Body of pancreas (tissue), 4 donors: ENCODE results near the gene PDCD4. TPM values are rescaled to one million over a fixed set of nuclear protein-coding genes. Genes with fewer than 3 reads are reported as not detected.

Experiments used
- ATAC-seq: fragments of 150-250 bp; one replicate; pipeline ENCODE4 v1.9.1; 2016
- DNase-seq, 4 donors: peaks; one replicate each; pipeline ENCODE4 v3.0.0-alpha.2; 2019
- H3K27ac ChIP-seq, 4 donors: fragments of 200-600 bp; sonication (generic); 1 replicate in 3 of 4; 2 replicates in 1 of 4; pipeline versions ENCODE4 v1.5.1 to v1.6.1; 2016 to 2019; ENCODE audit warnings: mild to moderate bottlenecking in 1 of 4, mixed read lengths in 1 of 4, moderate library complexity in 1 of 4
- H3K27me3 ChIP-seq, 2 donors: fragments of 200-600 bp; sonication (generic); one replicate each; pipeline ENCODE4 v1.6.0; 2016; ENCODE audit warnings: mild to moderate bottlenecking in 1 of 2
- H3K36me3 ChIP-seq, 2 donors: fragments of 200-600 bp; sonication (generic); replicated peaks in 1 of 2; 2 replicates each; pipeline ENCODE4 v1.5.1; 2016; ENCODE audit warnings: low read depth in 2 of 2; ENCODE audit not compliant: insufficient read depth in 1 of 2
- H3K4me1 ChIP-seq: fragments of 200-600 bp; sonication (generic); one replicate; pipeline ENCODE4 v1.6.0; 2016
- H3K4me3 ChIP-seq, 2 donors: fragments of 200-600 bp; sonication (generic); 1 replicate in 1 of 2; 2 replicates in 1 of 2; pipeline ENCODE4 v1.5.1; 2016 to 2019
- H3K9me3 ChIP-seq, 3 donors: fragments of 200-600 bp; sonication (generic); 1 replicate in 2 of 3; 2 replicates in 1 of 3; pipeline ENCODE4 v1.5.1; 2016
- CTCF ChIP-seq, 7 experiments: fragments of 450-650 bp in 4 of 7; fragments of 200-600 bp in 3 of 7; sonication (generic) in 3 of 7; IDR thresholded peaks; one replicate each; pipeline ENCODE4 v1.5.1; 2016 to 2019; ENCODE audit warnings: antibody characterized with exemption in 7 of 7
- POLR2A ChIP-seq, 3 donors: fragments of 450-650 bp; IDR thresholded peaks; one replicate each; pipeline ENCODE4 v1.6.1; 2016; ENCODE audit warnings: antibody characterized with exemption in 3 of 3, mild to moderate bottlenecking in 2 of 3
- WGBS, 2 donors: methylation state at CpG; one replicate each; pipeline ENCODE4 v1.1.5; 2017; 5-methylcytosine and 5-hydroxymethylcytosine counted together
- intact Hi-C: fragments of 100-400 bp; cut with DNase I; formaldehyde crosslinking; loops from one replicate; pipeline ENCODE4 v1.15.1; 2023
- total RNA-seq, 2 donors: library from RNA; depleted of rRNA; stranded (reverse); fragments of >200 nt; gene quantifications; one replicate each; pipeline ENCODE4 v1.1.0, GENCODE V29; 2016

The PDCD4 gene
- total RNA-seq, 2 donors from 2014 or later: 332 to 458 TPM

DNA sequence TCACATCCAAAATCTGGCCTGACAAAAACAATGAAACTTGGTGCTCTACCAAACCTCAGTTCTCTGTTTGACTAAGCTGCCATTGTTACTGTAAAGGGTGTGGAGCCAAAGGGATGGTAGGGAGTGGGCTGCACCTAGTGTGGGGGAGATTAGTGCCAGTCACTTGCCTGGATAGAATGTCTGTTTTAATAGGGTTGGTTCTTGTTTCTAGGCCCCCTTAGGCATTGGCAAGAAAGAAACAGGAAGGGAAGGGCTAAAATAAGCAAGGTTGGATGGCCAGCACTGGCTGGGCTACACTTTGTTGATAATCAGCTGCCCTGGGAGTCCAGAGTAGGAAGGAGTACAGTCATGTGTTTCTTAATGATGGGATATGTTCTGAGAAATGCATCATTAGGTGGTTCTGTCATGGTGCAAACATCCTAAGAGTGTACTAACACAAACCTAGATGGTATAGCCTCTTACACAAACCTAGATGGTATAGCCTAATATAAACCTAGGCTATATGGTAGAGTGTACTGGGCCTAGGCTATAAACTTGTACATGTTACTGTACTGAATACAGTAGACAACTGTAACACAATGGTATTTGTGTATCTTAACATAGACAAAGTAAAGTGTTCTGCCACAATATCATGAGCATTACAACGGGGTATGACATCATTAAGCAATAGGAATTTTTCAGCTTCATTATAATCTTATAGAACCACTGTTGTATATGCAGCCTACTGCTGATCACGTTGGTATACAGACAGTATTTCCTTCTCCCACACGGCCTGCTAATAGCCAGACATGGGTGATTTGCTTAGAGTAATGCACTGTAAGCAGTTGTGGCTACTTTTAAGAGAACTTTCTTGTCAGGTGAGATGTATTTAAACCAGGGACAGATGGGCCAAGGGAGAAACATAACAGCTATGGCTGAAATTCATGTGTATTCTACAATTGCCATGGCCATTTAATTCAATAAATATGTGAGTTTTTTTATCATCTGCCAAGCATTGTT is 31.9 kb downstream of the PDCD4 start:
- intact Hi-C loops: loop anchor here (5.0 kb wide), 1 partner anchor 616 kb away; no protein-coding TSS in a partner anchor
- DNase-seq (no peak), ATAC-seq (peak; percentile 33)
- Histone ChIP-seq H3K27ac (peak overlapping the region in 3 of 4 donors; percentile 6 to 47 (median 40)), H3K4me1 (peaks cover 22% of the 10 kb centered on the region), H3K27me3 (no peaks in the 10 kb centered on the region), H3K4me3 (no peak overlapping the region), H3K36me3 (peaks cover 9 to 11% of the 10 kb centered on the region in 2 donors), H3K9me3 (no peaks in the 10 kb centered on the region)
- TF ChIP-seq CTCF (IDR thresholded peaks at IDR 0.05) (no peak), POLR2A (IDR thresholded peaks at IDR 0.05) (peak in 2 of 3 donors; percentile 31 to 49)
- WGBS, 2 donors: 50 to 55% methylated on average over 3 of the region's 3 CpGs

GRCh38 chr10:110910138-110910537 is 38.4 kb downstream of the PDCD4 start:
- Histone ChIP-seq H3K4me3 (no peak overlapping the region), H3K9me3 (no peaks in the 10 kb centered on the region), H3K27ac (no peak overlapping the region), H3K36me3 (no peaks in the 10 kb centered on the region), H3K4me1 (peaks cover 22% of the 10 kb centered on the region), H3K27me3 (no peaks in the 10 kb centered on the region)
- WGBS, 2 donors: 60 to 64% methylated on average over 4 of the region's 4 CpGs
- ATAC-seq: no peak
- intact Hi-C loops: no loop called here
- no peak for TF ChIP-seq CTCF (IDR thresholded peaks at IDR 0.05)
- TF ChIP-seq POLR2A (IDR thresholded peaks at IDR 0.05): peak in 1 of 3 donors; percentile 16
- no peak for DNase-seq

GRCh38 chr10:110912374-110912773 is 40.6 kb downstream of the PDCD4 start:
- WGBS, 2 donors: 52 to 65% methylated on average over 3 of the region's 3 CpGs
- TF ChIP-seq CTCF (IDR thresholded peaks at IDR 0.05) (no peak), POLR2A (IDR thresholded peaks at IDR 0.05) (no peak)
- DNase-seq (no peak), ATAC-seq (no peak)
- Histone ChIP-seq H3K27ac (peak overlapping the region in 2 of 4 donors; percentile 2 to 4), H3K9me3 (no peaks in the 10 kb centered on the region), H3K27me3 (no peaks in the 10 kb centered on the region), H3K36me3 (no peaks in the 10 kb centered on the region), H3K4me1 (peaks cover 43% of the 10 kb centered on the region), H3K4me3 (no peak overlapping the region)
- intact Hi-C loops: no loop called here

DNA sequence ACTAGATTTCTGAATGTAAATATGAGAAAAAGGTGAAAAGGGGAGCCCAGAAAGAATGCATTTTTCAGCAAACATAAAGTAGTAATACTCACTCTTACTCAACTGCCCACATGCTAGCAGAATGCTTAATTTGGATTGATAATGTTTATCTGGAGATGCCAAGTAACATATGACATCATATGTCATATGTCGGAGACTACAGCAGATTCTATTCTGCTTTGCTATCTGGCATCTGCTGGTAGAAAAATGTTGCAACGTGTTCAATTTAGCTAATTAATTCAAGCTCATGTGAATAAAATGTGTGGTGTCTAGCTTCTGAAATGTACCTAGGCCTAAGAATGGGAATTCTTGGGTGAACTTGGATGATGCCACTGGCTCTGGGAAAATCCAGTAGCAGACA is 42.7 kb downstream of the PDCD4 start:
- intact Hi-C loops: no loop called here
- Histone ChIP-seq H3K4me1 (peaks cover 52% of the 10 kb centered on the region), H3K27me3 (no peaks in the 10 kb centered on the region), H3K27ac (peak overlapping the region in 1 of 4 donors; percentile 100), H3K4me3 (no peak overlapping the region), H3K9me3 (no peaks in the 10 kb centered on the region), H3K36me3 (no peaks in the 10 kb centered on the region)
- no peak for TF ChIP-seq POLR2A (IDR thresholded peaks at IDR 0.05)
- no peak for TF ChIP-seq CTCF (IDR thresholded peaks at IDR 0.05)
- no peak for DNase-seq
- no peak for ATAC-seq
- WGBS, 2 donors: 79% methylated on average over 2 of the region's 2 CpGs
